GM12801 (cell line): Measurements from ENCODE around the gene VDR.

ENCODE experiments used
- CTCF ChIP-seq: IDR thresholded peaks from one replicate; pipeline ENCODE4 v1.5.1; 2011; ENCODE audit warnings: control low read depth; ENCODE audit not compliant: insufficient read length; ENCODE audit errors: extremely low read depth

The VDR gene

GRCh38 chr12:47808574-47809365 is 96.0 kb downstream of the VDR start:
- TF ChIP-seq CTCF = no peak

GRCh38 chr12:47808050-47808449 is 96.7 kb downstream of the VDR start:
- no peak for TF ChIP-seq CTCF

GRCh38 chr12:47807338-47807737 is 97.5 kb downstream of the VDR start:
- no peak for TF ChIP-seq CTCF

- no peak for TF ChIP-seq CTCF
These were observed 99.4 kb downstream of the VDR start for GRCh38 chr12:47805417-47805816.

- TF ChIP-seq CTCF = no peak
These were observed 100.6 kb downstream of the VDR start for GRCh38 chr12:47804171-47804570.

GRCh38 chr12:47803191-47803875 is 101.5 kb downstream of the VDR start:
- TF ChIP-seq CTCF = no peak

GRCh38 chr12:47802312-47802711 is 102.5 kb downstream of the VDR start:
- no peak for TF ChIP-seq CTCF
